MM.1S (cell line): Measurements from ENCODE around the gene WASF2.

Source experiments
- DNase-seq: peaks from one replicate; pipeline ENCODE4 v3.0.0-alpha.2; 2015
- H2AFZ ChIP-seq: fragments of 300-600 bp; sonication (generic); 2 replicates; pipeline ENCODE4 v1.6.0; 2016; ENCODE audit warnings: antibody characterized with exemption, low read length
- H3F3A ChIP-seq: fragments of 300-600 bp; sonication (generic); 2 replicates; pipeline ENCODE4 v1.6.1; 2016; ENCODE audit warnings: mild to moderate bottlenecking, antibody characterized with exemption, low read length, moderate library complexity, mixed read lengths; ENCODE audit not compliant: insufficient read depth
- H3K27ac ChIP-seq: fragments of 300-600 bp; sonication (generic); 2 replicates; pipeline ENCODE4 v1.5.1; 2016; ENCODE audit warnings: mild to moderate bottlenecking, low read length
- H3K27me3 ChIP-seq: fragments of 300-600 bp; sonication (generic); replicated peaks from 2 replicates; pipeline ENCODE4 v1.6.0; 2016; ENCODE audit warnings: low read length; ENCODE audit not compliant: insufficient read depth
- H3K36me3 ChIP-seq: fragments of 300-600 bp; sonication (generic); replicated peaks from 2 replicates; pipeline ENCODE4 v1.6.1; 2016; ENCODE audit warnings: mild to moderate bottlenecking, low read length, mixed read lengths; ENCODE audit not compliant: insufficient read depth
- H3K4me1 ChIP-seq: fragments of 300-600 bp; sonication (generic); 2 replicates; pipeline ENCODE4 v1.6.1; 2016; ENCODE audit warnings: low read length, mixed read lengths
- H3K4me2 ChIP-seq: fragments of 300-600 bp; sonication (generic); 2 replicates; pipeline ENCODE4 v1.6.0; 2016; ENCODE audit warnings: low read depth, low read length
- H3K4me3 ChIP-seq: fragments of 300-600 bp; sonication (generic); 2 replicates; pipeline ENCODE4 v1.5.1; 2016; ENCODE audit warnings: low read length, mixed read lengths
- H3K79me2 ChIP-seq: fragments of 300-600 bp; sonication (generic); 2 replicates; pipeline ENCODE4 v1.6.1; 2016; ENCODE audit warnings: mixed run types, low read length, mixed read lengths
- H3K9ac ChIP-seq: fragments of 300-600 bp; sonication (generic); 2 replicates; pipeline ENCODE4 v1.6.1; 2016; ENCODE audit warnings: low read length, mixed read lengths
- H3K9me2 ChIP-seq: fragments of 300-600 bp; sonication (generic); replicated peaks from 2 replicates; pipeline ENCODE4 v1.6.1; 2016; ENCODE audit warnings: mild to moderate bottlenecking, low read length, mixed read lengths; ENCODE audit not compliant: insufficient read depth
- H3K9me3 ChIP-seq: fragments of 300-600 bp; sonication (generic); replicated peaks from 2 replicates; pipeline ENCODE4 v1.6.1; 2016; ENCODE audit warnings: mild to moderate bottlenecking, low read length, mixed read lengths; ENCODE audit not compliant: insufficient read depth
- H4K20me1 ChIP-seq: fragments of 300-600 bp; sonication (generic); 2 replicates; pipeline ENCODE4 v1.6.1; 2016; ENCODE audit warnings: mild to moderate bottlenecking, low read length, moderate library complexity, mixed read lengths; ENCODE audit not compliant: insufficient read depth
- CTCF ChIP-seq: fragments of 300-600 bp; sonication (generic); IDR thresholded peaks from 2 replicates; pipeline ENCODE4 v1.5.1; 2016; ENCODE audit warnings: antibody characterized with exemption, low read length, mixed read lengths
- EZH2 ChIP-seq: fragments of 300-600 bp; sonication (generic); optimal IDR thresholded peaks from 2 replicates; pipeline ENCODE3; 2017; ENCODE audit warnings: low read depth, mild to moderate bottlenecking, antibody characterized with exemption, low read length, mixed read lengths
- EZH2phosphoT487 ChIP-seq: fragments of 300-600 bp; sonication (generic); IDR thresholded peaks from 2 replicates; pipeline ENCODE4 v1.6.1; 2018; ENCODE audit warnings: antibody characterized with exemption, low read length

Gene WASF2

GRCh38 chr1:27439150-27439549 is 50.8 kb downstream of the WASF2 start:
- Histone ChIP-seq H4K20me1 (no peaks in the 10 kb centered on the region), H3K36me3 (no peaks in the 10 kb centered on the region), H3K27ac (peak overlapping the region; percentile 91), H2AFZ (no peak overlapping the region), H3K9ac (peak overlapping the region; percentile 69), H3K4me3 (no peak overlapping the region), H3K79me2 (peaks cover 73% of the 10 kb centered on the region), H3F3A (peaks cover 46% of the 10 kb centered on the region), H3K4me1 (peaks cover 53% of the 10 kb centered on the region), H3K4me2 (peak overlapping the region; percentile 75), H3K9me2 (no peaks in the 10 kb centered on the region), H3K9me3 (no peaks in the 10 kb centered on the region), H3K27me3 (no peaks in the 10 kb centered on the region)
- DNase-seq: no peak
- TF ChIP-seq CTCF (no peak), EZH2 (no peak), EZH2phosphoT487 (no peak)

GRCh38 chr1:27438621-27439061 is 51.3 kb downstream of the WASF2 start:
- Histone ChIP-seq H3K4me1 (peaks cover 56% of the 10 kb centered on the region), H4K20me1 (no peaks in the 10 kb centered on the region), H3K27ac (peak overlapping the region; percentile 91), H2AFZ (no peak overlapping the region), H3K9ac (peak overlapping the region; percentile 69), H3K9me2 (no peaks in the 10 kb centered on the region), H3F3A (peaks cover 46% of the 10 kb centered on the region), H3K36me3 (no peaks in the 10 kb centered on the region), H3K9me3 (no peaks in the 10 kb centered on the region), H3K4me3 (peak overlapping the region; percentile 34), H3K4me2 (peak overlapping the region; percentile 75), H3K27me3 (no peaks in the 10 kb centered on the region), H3K79me2 (peaks cover 75% of the 10 kb centered on the region)
- TF ChIP-seq EZH2: no peak
- TF ChIP-seq EZH2phosphoT487: no peak
- no peak for TF ChIP-seq CTCF
- peak; percentile 45 for DNase-seq

- H3K27ac ChIP-seq: peak overlapping the region; percentile 91
- peaks cover 80% of the 10 kb centered on the region for H3K79me2 ChIP-seq
- no peaks in the 10 kb centered on the region for H3K27me3 ChIP-seq
Measured at GRCh38 chr1:27436204-27437159, 53.5 kb downstream of the WASF2 start.

More at GRCh38 chr1:27436204-27437159, 53.5 kb downstream of the WASF2 start:
- no peak overlapping the region for H2AFZ ChIP-seq
- H4K20me1 ChIP-seq: no peaks in the 10 kb centered on the region
- H3F3A ChIP-seq: peaks cover 51% of the 10 kb centered on the region
- H3K4me3 ChIP-seq: peak overlapping the region; percentile 23
- peak overlapping the region; percentile 69 for H3K9ac ChIP-seq
- no peaks in the 10 kb centered on the region for H3K36me3 ChIP-seq
- peak overlapping the region; percentile 75 for H3K4me2 ChIP-seq
- no peaks in the 10 kb centered on the region for H3K9me3 ChIP-seq
- peak; percentile 35 for DNase-seq
- H3K4me1 ChIP-seq: peaks cover 68% of the 10 kb centered on the region
- TF ChIP-seq CTCF (no peak), EZH2phosphoT487 (no peak), EZH2 (no peak)
- H3K9me2 ChIP-seq: no peaks in the 10 kb centered on the region
